HepG2 (cell line): Measurements from ENCODE around the gene DCAF16. TPM values are rescaled to one million over a fixed set of nuclear protein-coding genes. Genes with fewer than 3 reads are reported as not detected.

Experiments
- ATAC-seq: fragments of 200-7000 bp; cut with Tn5 transposase; 3 replicates; pipeline ENCODE4 v1.9.1; 2020; ENCODE audit warnings: mild to moderate bottlenecking, moderate library complexity
- BruUV-seq: library from RNA; stranded (reverse); fragments of 400-500 nt; replicated peaks from 2 replicates; lab custom pipeline; 2021; lab: Mats Ljungman, UMichigan
- CTCF ChIA-PET: fragments of 300-600 bp; formaldehyde crosslinking; extraction: SDS; loops from one replicate; lab custom pipeline; 2021; ENCODE audit warnings: low total read pairs, inconsistent platforms, low intra/inter-chr PET ratio; lab: Yijun Ruan, JAX
- POLR2A ChIA-PET: fragments of 350-600 bp; sonication (Branson Sonifier 250); formaldehyde crosslinking; loops from one replicate; lab custom pipeline; 2020; ENCODE audit warnings: antibody characterized with exemption, inconsistent platforms; lab: Yijun Ruan, JAX
- DNase-seq: peaks from one replicate; pipeline ENCODE4 v3.0.0-alpha.2; 2015; ENCODE audit warnings: low spot score
- FAIRE-seq: peaks from 3 replicates; lab custom pipeline; 2011; peaks lifted over from hg19 to GRCh38; lab: Jason Lieb, UNC
- H2AFZ ChIP-seq: one replicate; pipeline ENCODE4 v1.6.1; 2011; ENCODE audit warnings: low read length, inconsistent platforms
- H3K27ac ChIP-seq: fragments of 300-600 bp; 3 replicates; pipeline ENCODE4 v1.8.0; 2011; ENCODE audit warnings: mixed run types, mild to moderate bottlenecking, mixed read lengths, low read length, inconsistent platforms; ENCODE audit not compliant: insufficient read depth; ENCODE audit errors: extremely low read length
- H3K27me3 ChIP-seq, 2 experiments: fragments of 200-600 bp in 1 of 2; 2 replicates in 1 of 2; 3 replicates in 1 of 2; pipeline versions ENCODE4 v1.6.0 to v1.8.0; 2011; ENCODE audit warnings: low read length in 2 of 2, mild to moderate bottlenecking in 2 of 2, moderate library complexity in 2 of 2, inconsistent platforms in 1 of 2; ENCODE audit not compliant: insufficient read depth in 2 of 2, control insufficient read depth in 1 of 2
- H3K36me3 ChIP-seq, 2 experiments: fragments of 200-600 bp in 1 of 2; replicated peaks in 1 of 2; 2 replicates in 1 of 2; 3 replicates in 1 of 2; pipeline versions ENCODE4 v1.5.1 to v1.8.0; 2011; ENCODE audit warnings: low read length in 2 of 2, inconsistent platforms in 1 of 2; ENCODE audit not compliant: insufficient read depth in 2 of 2, control insufficient read depth in 1 of 2
- H3K4me1 ChIP-seq: 2 replicates; pipeline ENCODE4 v1.5.1; 2012; ENCODE audit warnings: low read length, inconsistent platforms; ENCODE audit not compliant: insufficient read depth
- H3K4me2 ChIP-seq: 2 replicates; pipeline ENCODE4 v1.6.0; 2011; ENCODE audit warnings: low read depth, low read length, inconsistent platforms
- H3K4me3 ChIP-seq, 3 experiments: fragments of 200-600 bp in 1 of 3; sonication (generic), shearing (Covaris generic) in 1 of 3; replicated peaks in 1 of 3; 2 replicates each; pipeline ENCODE4 v1.5.1; 2011 to 2016; ENCODE audit warnings: low read length in 3 of 3, inconsistent platforms in 2 of 3, low read depth in 2 of 3, mild to moderate bottlenecking in 2 of 3, control low read depth in 1 of 3, mixed read lengths in 1 of 3; ENCODE audit not compliant: insufficient read depth in 1 of 3
- H3K79me2 ChIP-seq: one replicate; pipeline ENCODE4 v1.6.1; 2011; ENCODE audit warnings: low read length, inconsistent platforms; ENCODE audit not compliant: insufficient read depth
- H3K9ac ChIP-seq: 2 replicates; pipeline ENCODE4 v1.6.0; 2011; ENCODE audit warnings: mild to moderate bottlenecking, low read depth, low read length, inconsistent platforms; ENCODE audit not compliant: insufficient read depth
- H3K9me3 ChIP-seq: 2 replicates; pipeline ENCODE4 v1.5.1; 2012; ENCODE audit warnings: mild to moderate bottlenecking, low read length
- H4K20me1 ChIP-seq: 2 replicates; pipeline ENCODE4 v1.6.0; 2011; ENCODE audit warnings: inconsistent platforms, mild to moderate bottlenecking, low read length, moderate library complexity; ENCODE audit not compliant: insufficient read depth
- ARID5B ChIP-seq: IDR thresholded peaks from 2 replicates; pipeline ENCODE4 v1.4.0; 2020; ENCODE audit warnings: mild to moderate bottlenecking, missing genetic modification reagents
- BATF2 ChIP-seq: sonication (generic); formaldehyde crosslinking; IDR thresholded peaks from 2 replicates; pipeline ENCODE4 v1.8.0; 2022; ENCODE audit warnings: mild to moderate bottlenecking, missing genetic modification reagents, moderate library complexity
- CREB1 ChIP-seq, 2 experiments: fragments of 450-650 bp in 1 of 2; IDR thresholded peaks; 2 replicates each; pipeline ENCODE4 v1.6.1; 2016 to 2017; ENCODE audit warnings: control low read depth in 1 of 2, mild to moderate bottlenecking in 1 of 2, missing compliant biosample characterization in 1 of 2, missing genetic modification characterization in 1 of 2
- EP300 ChIP-seq, 3 experiments: sonication (generic) in 1 of 3; formaldehyde crosslinking in 1 of 3; IDR thresholded peaks; 2 replicates each; pipeline versions ENCODE4 v1.5.1 to v1.6.1; 2011 to 2020; ENCODE audit warnings: low read depth in 2 of 3, low read length in 2 of 3, borderline replicate concordance in 1 of 3, improper control_type of control experiment in 1 of 3, mild to moderate bottlenecking in 1 of 3, missing genetic modification reagents in 1 of 3, moderate library complexity in 1 of 3
- GZF1 ChIP-seq: sonication (generic); formaldehyde crosslinking; IDR thresholded peaks from 2 replicates; pipeline ENCODE4 v1.5.1; 2020; ENCODE audit warnings: mild to moderate bottlenecking, missing genetic modification reagents
- IRX3 ChIP-seq: sonication (generic); formaldehyde crosslinking; IDR thresholded peaks from 2 replicates; pipeline ENCODE4 v1.8.1; 2023; ENCODE audit warnings: mild to moderate bottlenecking, low read depth, missing genetic modification reagents, borderline replicate concordance
- NCOA2 ChIP-seq: sonication (generic); formaldehyde crosslinking; IDR thresholded peaks from 2 replicates; pipeline ENCODE4 v1.8.0; 2022; ENCODE audit warnings: inconsistent platforms
- SOX5 ChIP-seq: IDR thresholded peaks from 2 replicates; pipeline ENCODE4 v1.6.1; 2016; ENCODE audit warnings: borderline replicate concordance
- ZBTB1 ChIP-seq: sonication (generic); formaldehyde crosslinking; IDR thresholded peaks from 2 replicates; pipeline ENCODE4 v1.4.0; 2020; ENCODE audit warnings: missing genetic modification reagents, borderline replicate concordance
- ZBTB37 ChIP-seq: sonication (generic); formaldehyde crosslinking; IDR thresholded peaks from 2 replicates; pipeline ENCODE4 v1.4.0; 2020; ENCODE audit warnings: mild to moderate bottlenecking, missing genetic modification reagents
- ZKSCAN5 ChIP-seq: sonication (generic); formaldehyde crosslinking; IDR thresholded peaks from 2 replicates; pipeline ENCODE4 v1.5.1; 2020; ENCODE audit warnings: mild to moderate bottlenecking, missing genetic modification reagents
- ZNF430 ChIP-seq: sonication (generic); formaldehyde crosslinking; IDR thresholded peaks from 2 replicates; pipeline ENCODE4 v1.9.0; 2021; ENCODE audit warnings: mild to moderate bottlenecking, missing genetic modification reagents
- ZNF644 ChIP-seq: IDR thresholded peaks from 2 replicates; pipeline ENCODE4 v1.6.1; 2016; ENCODE audit warnings: low read depth
- ZNF747 ChIP-seq: sonication (generic); formaldehyde crosslinking; IDR thresholded peaks from 2 replicates; pipeline ENCODE4 v1.8.1; 2023; ENCODE audit warnings: missing genetic modification reagents, mild to moderate bottlenecking, borderline replicate concordance
- ZNF883 ChIP-seq: sonication (generic); formaldehyde crosslinking; IDR thresholded peaks from 2 replicates; pipeline ENCODE4 v1.5.1; 2020; ENCODE audit warnings: mild to moderate bottlenecking, missing genetic modification reagents; ENCODE audit errors: not compliant biosample characterization
- WGBS: methylation state at CpG from one replicate; pipeline ENCODE4 v1.1.6; 2017; ENCODE audit warnings: low lambda C conversion rate; 5-methylcytosine and 5-hydroxymethylcytosine counted together
- in situ Hi-C: cut with HindIII; loops from 2 replicates; pipeline ENCODE4 v1.10.0; 2017; ENCODE audit warnings: low pct_unique_long_range_greater_than_20kb; ENCODE audit not compliant: extremely low pct_ligation_motif_present
- intact Hi-C: fragments of 100-400 bp; cut with micrococcal nuclease; formaldehyde crosslinking; loops from one replicate; pipeline ENCODE4 v1.10.0; 2022; ENCODE audit not compliant: unreplicated experiment
- polyA plus RNA-seq, 8 experiments: library from polyadenylated mRNA; depleted of rRNA in 3 of 8; stranded (reverse) in 7 of 8; unstranded in 1 of 8; fragments of >200 nt; fragmentation: Illumina TruSeq in 4 of 8; extraction: Trizol in 4 of 8; gene quantifications; 2 replicates each; pipeline versions ENCODE4 v1.2.1 to v1.2.3, GENCODE V29; 2011 to 2016; ENCODE audit warnings: low read depth in 4 of 8, missing spikeins in 1 of 8, mixed read lengths in 1 of 8; ENCODE audit not compliant: insufficient read depth in 1 of 8
- total RNA-seq, 5 experiments: library from RNA; depleted of rRNA; stranded (reverse); fragments of >200 nt; fragmentation: Illumina TruSeq; extraction: Trizol; gene quantifications; 2 replicates each; pipeline ENCODE4 v1.2.3, GENCODE V29; 2016; ENCODE audit warnings: low read depth in 1 of 5

DCAF16 gene
- total and polyA plus RNA-seq, 2 of the 13 experiments (the other 11 are each of a cell fraction or from before 2014, with no cell fraction given): 37.5 to 41.9 TPM

- peak; percentile 52 for TF ChIP-seq ARID5B (CRISPR knock-in tag)
- peak; percentile 54 for TF ChIP-seq SOX5
- peak; percentile 98 for TF ChIP-seq ZNF747
- TF ChIP-seq GZF1 (CRISPR knock-in tag): peak; percentile 78; the same call in 1 of the 2 replicates
Measured at GRCh38 chr4:17810260-17811077, at the start of gene DCAF16, which contains the start of gene NCAPG (continued).

- ATAC-seq: peak; percentile 72
- in situ Hi-C loops: no loop called here
- no peak overlapping the region for H3K27ac ChIP-seq
- TF ChIP-seq ZKSCAN5 (CRISPR knock-in tag): no peak
- TF ChIP-seq ZNF430 (CRISPR knock-in tag): peak; percentile 84
- TF ChIP-seq ZBTB37 (CRISPR knock-in tag): peak; percentile 30; the same call in 1 of the 2 replicates
- no peak for TF ChIP-seq CREB1 (IDR thresholded peaks at IDR 0.05)
- TF ChIP-seq CREB1 (CRISPR knock-in tag; IDR thresholded peaks at IDR 0.05): peak; percentile 31; the same call in 1 of the 2 replicates
- no peak for TF ChIP-seq ZNF883
- TF ChIP-seq NCOA2 (CRISPR knock-in tag): 0 out of 2 replicates have a peak, but pooled peaks have one; percentile 31
- peak in 1 of 2 experiments; percentile 30; a peak in 2 of 4 replicates for TF ChIP-seq EP300 (IDR thresholded peaks at IDR 0.05; ENCODE audit: low read depth in 2 of 2, low read length in 2 of 2)
- TF ChIP-seq EP300 (CRISPR knock-in tag; IDR thresholded peaks at IDR 0.05; ENCODE audit: borderline replicate concordance): no peak
- no peak for TF ChIP-seq ZBTB1 (CRISPR knock-in tag)
- TF ChIP-seq ZNF644 (CRISPR knock-in tag): 0 out of 2 replicates have a peak, but pooled peaks have one; percentile 21
- no peak for TF ChIP-seq IRX3 (CRISPR knock-in tag)
- no peak for TF ChIP-seq BATF2
Measured at GRCh38 chr4:17859793-17860406, 49.3 kb upstream of the DCAF16 start.

More at GRCh38 chr4:17859793-17860406, 49.3 kb upstream of the DCAF16 start:
- peaks cover 18% of the 10 kb centered on the region for H3K4me1 ChIP-seq
- no TSS peak for BruUV-seq
- H3K27me3 ChIP-seq: no peaks in the 10 kb centered on the region
- DNase-seq (peak; percentile 41), FAIRE-seq (no peak)
- H3K4me2 ChIP-seq: no peak overlapping the region
- no peak overlapping the region for H3K4me3 ChIP-seq
- WGBS: 69% methylated on average over 5 of the region's 5 CpGs
- intact Hi-C loops: no loop called here
- H3K9ac ChIP-seq: no peak overlapping the region
- POLR2A ChIA-PET: no interaction called here
- CTCF ChIA-PET: no interaction called here
- no peaks in the 10 kb centered on the region for H3K79me2 ChIP-seq
- no peak overlapping the region for H2AFZ ChIP-seq
- H3K9me3 ChIP-seq: peaks cover 17% of the 10 kb centered on the region
- no peaks in the 10 kb centered on the region for H4K20me1 ChIP-seq
- no peaks in the 10 kb centered on the region for H3K36me3 ChIP-seq
